Activated T-helper 2 cell treated with anti-CD3 and anti-CD28 coated beads, Interferon-gamma antibody, Interleukin-2, Interleukin-4, amounts not matched to agents 10 μg/mL and 5 μg/mL and 100 μg/mL, durations not matched to agents 14 hours and 24 hours and 36 hours (primary cell): ENCODE measurements around the gene PRSS21. TPM values are rescaled to one million over a fixed set of nuclear protein-coding genes. Genes with fewer than 3 reads are reported as not detected.

Source experiments
- DNase-seq: peaks from one replicate; pipeline ENCODE4 v3.0.0; 2021; ENCODE audit warnings: low spot score
- H3K27ac Mint-ChIP-seq: one replicate; pipeline ENCODE4 v1.8.0; 2021; ENCODE audit warnings: mixed read lengths
- H3K27me3 Mint-ChIP-seq: one replicate; pipeline ENCODE4 v1.8.0; 2021; ENCODE audit warnings: low read depth, mixed read lengths
- H3K36me3 Mint-ChIP-seq: one replicate; pipeline ENCODE4 v1.8.0; 2021; ENCODE audit warnings: low read depth, mixed read lengths
- H3K4me1 Mint-ChIP-seq: one replicate; pipeline ENCODE4 v1.8.0; 2021; ENCODE audit warnings: low read depth, mixed read lengths
- H3K4me3 Mint-ChIP-seq: one replicate; pipeline ENCODE4 v1.8.0; 2021; ENCODE audit warnings: low read depth, mild to moderate bottlenecking, moderate library complexity, mixed read lengths
- H3K9me3 Mint-ChIP-seq: one replicate; pipeline ENCODE4 v1.8.0; 2021; ENCODE audit warnings: mixed read lengths
- intact Hi-C: fragments of 100-400 bp; cut with micrococcal nuclease; formaldehyde crosslinking; loops from one replicate; pipeline ENCODE4 v1.15.1; 2023
- total RNA-seq: library from RNA; stranded (reverse); gene quantifications from 2 replicates; pipeline ENCODE4 v1.2.3, GENCODE V29; 2022

Gene PRSS21
- total RNA-seq, 1 donor from 2014 or later = 11.5 TPM

GRCh38 chr16:2775765-2776499, 41.1 kb upstream of the PRSS21 start:
- H3K27me3 Mint-ChIP-seq = no peaks in the 10 kb centered on the region
- peak overlapping the region; percentile 97 for H3K4me3 Mint-ChIP-seq
- intact Hi-C loops = no loop called here
- H3K36me3 Mint-ChIP-seq = peaks cover 37% of the 10 kb centered on the region
- H3K4me1 Mint-ChIP-seq = peaks cover 15% of the 10 kb centered on the region
- no peak for DNase-seq
- H3K27ac Mint-ChIP-seq = peak overlapping the region; percentile 93
- H3K9me3 Mint-ChIP-seq = no peaks in the 10 kb centered on the region

GRCh38 chr16:2776500-2777139, 40.4 kb upstream of the PRSS21 start:
- Mint-ChIP-seq H3K27me3 (no peaks in the 10 kb centered on the region), H3K4me1 (peaks cover 15% of the 10 kb centered on the region), H3K4me3 (peak overlapping the region; percentile 97), H3K36me3 (peaks cover 31% of the 10 kb centered on the region), H3K27ac (peak overlapping the region; percentile 93), H3K9me3 (no peaks in the 10 kb centered on the region)
- intact Hi-C loops = loop anchor here (1.0 kb wide), 1 partner anchor 24 kb away; the partner anchor contains the start of gene SRRM2
- DNase-seq = peak; percentile 35

- H3K27me3 Mint-ChIP-seq = no peaks in the 10 kb centered on the region
- H3K36me3 Mint-ChIP-seq = peaks cover 24% of the 10 kb centered on the region
- no peaks in the 10 kb centered on the region for H3K9me3 Mint-ChIP-seq
- peak within 1 kb of the TSS; percentile 93 for H3K27ac Mint-ChIP-seq
- DNase-seq = peak; percentile 84
- H3K4me3 Mint-ChIP-seq = peak within 1 kb of the TSS; percentile 97
- peaks cover 15% of the 10 kb centered on the region for H3K4me1 Mint-ChIP-seq
- intact Hi-C loops = loop anchor here (1.0 kb wide), 1 partner anchor 25 kb away; the partner anchor contains the start of gene SRRM2
Observed at GRCh38 chr16:2777231-2777902, 39.7 kb upstream of the PRSS21 start, which contains the start of gene ELOB. ELOB (minus strand) TSS chr16:2777280; CDS start chr16:2777239, 41 bp downstream.

- intact Hi-C loops = loop anchor here (1.0 kb wide), 1 partner anchor 26 kb away; the partner anchor contains the start of gene SRRM2
- Mint-ChIP-seq H3K36me3 (peaks cover 18% of the 10 kb centered on the region), H3K27ac (peak overlapping the region; percentile 92), H3K4me3 (peak overlapping the region; percentile 92), H3K27me3 (no peaks in the 10 kb centered on the region), H3K4me1 (peaks cover 15% of the 10 kb centered on the region), H3K9me3 (no peaks in the 10 kb centered on the region)
- no peak for DNase-seq
Observed at GRCh38 chr16:2777903-2778629, 39.0 kb upstream of the PRSS21 start.

GRCh38 chr16:2778630-2778958, 38.4 kb upstream of the PRSS21 start:
- Mint-ChIP-seq H3K4me1 (peaks cover 15% of the 10 kb centered on the region), H3K27me3 (no peaks in the 10 kb centered on the region), H3K27ac (peak overlapping the region; percentile 92), H3K4me3 (peak overlapping the region; percentile 92), H3K9me3 (no peaks in the 10 kb centered on the region), H3K36me3 (peaks cover 16% of the 10 kb centered on the region)
- DNase-seq = no peak
- intact Hi-C loops = no loop called here

GRCh38 chr16:2779151-2779920, 37.7 kb upstream of the PRSS21 start:
- Mint-ChIP-seq H3K9me3 (no peaks in the 10 kb centered on the region), H3K27ac (no peak overlapping the region), H3K27me3 (peaks cover 3% of the 10 kb centered on the region), H3K36me3 (peaks cover 16% of the 10 kb centered on the region), H3K4me1 (peaks cover 15% of the 10 kb centered on the region), H3K4me3 (peak overlapping the region; percentile 92)
- DNase-seq = no peak
- intact Hi-C loops = no loop called here

GRCh38 chr16:2779978-2780898, 36.8 kb upstream of the PRSS21 start:
- intact Hi-C loops = no loop called here
- H3K4me1 Mint-ChIP-seq = peaks cover 17% of the 10 kb centered on the region
- H3K9me3 Mint-ChIP-seq = no peaks in the 10 kb centered on the region
- DNase-seq = no peak
- peaks cover 6% of the 10 kb centered on the region for H3K27me3 Mint-ChIP-seq
- no peak overlapping the region for H3K27ac Mint-ChIP-seq
- peaks cover 15% of the 10 kb centered on the region for H3K36me3 Mint-ChIP-seq
- H3K4me3 Mint-ChIP-seq = peak overlapping the region; percentile 35

- Mint-ChIP-seq H3K27ac (no peak overlapping the region), H3K4me1 (peaks cover 8% of the 10 kb centered on the region), H3K36me3 (peaks cover 4% of the 10 kb centered on the region), H3K27me3 (peaks cover 16% of the 10 kb centered on the region), H3K9me3 (no peaks in the 10 kb centered on the region), H3K4me3 (no peak overlapping the region)
- no peak for DNase-seq
- intact Hi-C loops = no loop called here
Observed at GRCh38 chr16:2782583-2783351, 34.3 kb upstream of the PRSS21 start.

GRCh38 chr16:2783581-2784357, 33.3 kb upstream of the PRSS21 start:
- H3K9me3 Mint-ChIP-seq = no peaks in the 10 kb centered on the region
- no peaks in the 10 kb centered on the region for H3K36me3 Mint-ChIP-seq
- H3K27me3 Mint-ChIP-seq = peaks cover 18% of the 10 kb centered on the region
- no peak overlapping the region for H3K4me3 Mint-ChIP-seq
- no peak for DNase-seq
- intact Hi-C loops = no loop called here
- H3K4me1 Mint-ChIP-seq = peaks cover 2% of the 10 kb centered on the region
- no peak overlapping the region for H3K27ac Mint-ChIP-seq

GRCh38 chr16:2784358-2785100, 32.5 kb upstream of the PRSS21 start:
- Mint-ChIP-seq H3K4me3 (peak overlapping the region; percentile 72), H3K9me3 (no peaks in the 10 kb centered on the region), H3K27ac (peak overlapping the region; percentile 62), H3K4me1 (peaks cover 2% of the 10 kb centered on the region), H3K27me3 (peaks cover 20% of the 10 kb centered on the region), H3K36me3 (no peaks in the 10 kb centered on the region)
- no peak for DNase-seq
- intact Hi-C loops = no loop called here
